Peyer's patch (tissue), 4 donors: Measurements from ENCODE around the gene RAD51B. TPM values are rescaled to one million over a fixed set of nuclear protein-coding genes. Genes with fewer than 3 reads are reported as not detected.

Source experiments
- DNase-seq, 3 donors: peaks; one replicate each; pipeline ENCODE4 v3.0.0-alpha.2; 2017 to 2019
- H3K27ac ChIP-seq, 4 donors: fragments of 200-600 bp; sonication (generic); one replicate each; pipeline ENCODE4 v1.5.1; 2016 to 2019
- H3K27me3 ChIP-seq, 2 donors: fragments of 200-600 bp; sonication (generic); one replicate each; pipeline ENCODE4 v1.5.1; 2019
- H3K36me3 ChIP-seq, 3 donors: fragments of 200-600 bp; sonication (generic); one replicate each; pipeline ENCODE4 v1.5.1; 2016 to 2019
- H3K4me1 ChIP-seq, 4 donors: fragments of 200-600 bp; sonication (generic); one replicate each; pipeline ENCODE4 v1.5.1; 2016 to 2019
- H3K4me3 ChIP-seq, 4 donors: fragments of 200-600 bp; sonication (generic); 1 replicate in 3 of 4; 2 replicates in 1 of 4; pipeline ENCODE4 v1.5.1; 2016 to 2019; ENCODE audit warnings: mild to moderate bottlenecking in 1 of 4
- H3K9me3 ChIP-seq, 4 donors: fragments of 200-600 bp; sonication (generic); one replicate each; pipeline ENCODE4 v1.5.1; 2016 to 2019; ENCODE audit warnings: mild to moderate bottlenecking in 1 of 4
- CTCF ChIP-seq, 6 experiments: fragments of 450-650 bp in 4 of 6; fragments of 200-600 bp in 2 of 6; sonication (generic) in 1 of 6; IDR thresholded peaks; one replicate each; pipeline ENCODE4 v1.5.1; 2017 to 2019; ENCODE audit warnings: antibody characterized with exemption in 6 of 6, mild to moderate bottlenecking in 3 of 6, moderate library complexity in 1 of 6
- POLR2A ChIP-seq, 2 donors: fragments of 450-650 bp; IDR thresholded peaks; one replicate each; pipeline ENCODE4 v1.5.1; 2017; ENCODE audit warnings: antibody characterized with exemption in 2 of 2, mild to moderate bottlenecking in 2 of 2, moderate library complexity in 2 of 2
- total RNA-seq, 4 donors: library from RNA; depleted of rRNA; stranded (reverse); fragments of >200 nt; gene quantifications; one replicate each; pipeline ENCODE4 v1.1.0, GENCODE V29; 2016

The RAD51B gene
- total RNA-seq, 4 donors from 2014 or later: 12.6 to 103 (median 33.1) TPM

DNA sequence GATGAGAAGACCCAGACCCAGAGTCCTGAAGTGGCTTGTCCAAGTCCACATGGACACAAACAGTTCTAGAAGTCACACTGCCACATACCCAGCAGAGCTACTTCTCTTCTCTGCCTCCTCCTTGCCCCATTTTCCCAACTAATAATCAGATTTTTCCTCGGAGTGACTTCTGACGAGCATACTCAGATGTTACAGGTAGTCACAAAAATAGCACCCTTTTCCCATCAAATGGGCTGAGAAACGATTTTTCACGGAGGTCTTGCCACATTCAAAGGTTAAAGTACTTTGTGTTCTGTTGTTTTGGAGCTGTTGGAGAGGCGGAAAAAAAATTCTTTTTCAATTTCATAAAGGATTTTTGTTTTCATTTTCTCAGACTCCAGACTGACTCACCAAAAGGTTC is 740.4 kb downstream of the RAD51B start:
- Histone ChIP-seq H3K27ac (no peak overlapping the region), H3K27me3 (no peaks in the 10 kb centered on the region), H3K4me1 (peaks cover 0 to 12% (median 1%) of the 10 kb centered on the region in 4 donors), H3K4me3 (no peak overlapping the region), H3K36me3 (no peaks in the 10 kb centered on the region), H3K9me3 (no peaks in the 10 kb centered on the region)
- no peak for TF ChIP-seq CTCF (IDR thresholded peaks at IDR 0.05)
- TF ChIP-seq POLR2A (IDR thresholded peaks at IDR 0.05): no peak
- DNase-seq: no peak

DNA sequence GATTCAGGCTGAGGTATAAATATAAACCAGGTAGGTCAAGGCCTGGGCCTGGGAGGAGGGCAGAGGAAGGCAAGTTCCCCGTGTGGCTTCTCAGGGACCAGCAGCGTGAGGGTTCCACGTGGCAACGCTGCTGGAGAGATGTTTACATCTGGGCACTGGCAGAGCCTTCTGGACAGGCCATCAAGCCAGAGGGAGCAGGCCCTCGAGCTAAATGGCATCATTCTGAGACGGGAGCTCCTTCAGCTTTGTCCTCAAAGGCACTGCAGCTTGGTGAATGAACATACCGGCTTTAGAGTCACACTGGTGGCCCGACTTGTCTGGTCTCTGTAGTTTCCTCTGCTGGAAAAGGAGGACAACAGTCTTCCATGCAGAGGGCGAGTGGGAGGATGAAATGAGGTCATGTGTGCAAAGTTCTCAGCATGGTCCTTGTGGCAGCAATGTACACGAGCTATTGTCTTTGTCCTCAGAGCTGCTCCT is 742.0 kb downstream of the RAD51B start:
- Histone ChIP-seq H3K27me3 (no peaks in the 10 kb centered on the region), H3K36me3 (no peaks in the 10 kb centered on the region), H3K27ac (no peak overlapping the region), H3K9me3 (no peaks in the 10 kb centered on the region), H3K4me3 (no peak overlapping the region), H3K4me1 (peaks cover 0 to 20% (median 1%) of the 10 kb centered on the region in 4 donors)
- no peak for DNase-seq
- no peak for TF ChIP-seq CTCF (IDR thresholded peaks at IDR 0.05)
- no peak for TF ChIP-seq POLR2A (IDR thresholded peaks at IDR 0.05)

DNA sequence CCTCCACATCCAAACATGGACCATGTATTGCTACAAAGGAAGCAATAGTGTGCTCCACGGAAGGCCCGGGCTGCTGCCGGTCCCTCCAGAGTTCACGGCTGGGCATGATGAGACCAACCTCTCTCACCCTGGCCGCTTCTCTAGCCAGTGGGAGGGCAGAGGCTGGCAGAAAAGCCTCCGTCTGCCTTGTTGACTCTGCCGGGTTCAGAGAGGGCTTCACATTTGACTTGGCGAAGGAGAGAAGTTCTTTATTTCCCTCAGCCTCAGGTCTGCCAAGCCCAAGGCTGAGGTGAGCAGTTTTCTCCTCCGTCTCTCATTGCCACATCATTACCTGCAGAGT is 743.3 kb downstream of the RAD51B start:
- no peak for DNase-seq
- H3K27ac ChIP-seq: peak overlapping the region; percentile 21 to 69 (median 40)
- TF ChIP-seq CTCF (IDR thresholded peaks at IDR 0.05): no peak
- no peak for TF ChIP-seq POLR2A (IDR thresholded peaks at IDR 0.05)
- no peak overlapping the region for H3K4me3 ChIP-seq
- no peaks in the 10 kb centered on the region for H3K36me3 ChIP-seq
- no peaks in the 10 kb centered on the region for H3K27me3 ChIP-seq
- peaks cover 0 to 20% (median 1%) of the 10 kb centered on the region in 4 donors for H3K4me1 ChIP-seq
- H3K9me3 ChIP-seq: no peaks in the 10 kb centered on the region

- no peaks in the 10 kb centered on the region for H3K36me3 ChIP-seq
- H3K27me3 ChIP-seq: no peaks in the 10 kb centered on the region
- peak overlapping the region; percentile 21 to 69 (median 40) for H3K27ac ChIP-seq
- H3K9me3 ChIP-seq: no peaks in the 10 kb centered on the region
- peaks cover 0 to 20% (median 1%) of the 10 kb centered on the region in 4 donors for H3K4me1 ChIP-seq
- H3K4me3 ChIP-seq: no peak overlapping the region
- no peak for TF ChIP-seq CTCF (IDR thresholded peaks at IDR 0.05)
- no peak for TF ChIP-seq POLR2A (IDR thresholded peaks at IDR 0.05)
- DNase-seq: no peak
Observed at GRCh38 chr14:68563251-68564131, 743.9 kb downstream of the RAD51B start.

GRCh38 chr14:68564191-68564825 is 744.7 kb downstream of the RAD51B start:
- Histone ChIP-seq H3K9me3 (no peaks in the 10 kb centered on the region), H3K4me1 (peaks cover 0 to 20% (median 1%) of the 10 kb centered on the region in 4 donors), H3K4me3 (no peak overlapping the region), H3K36me3 (no peaks in the 10 kb centered on the region), H3K27me3 (no peaks in the 10 kb centered on the region), H3K27ac (peak overlapping the region; percentile 12 to 69 (median 36))
- no peak for DNase-seq
- TF ChIP-seq CTCF (IDR thresholded peaks at IDR 0.05): no peak
- TF ChIP-seq POLR2A (IDR thresholded peaks at IDR 0.05): no peak
